K562 (cell line): ENCODE measurements around the gene TOMM70. TPM values are rescaled to one million over a fixed set of nuclear protein-coding genes. Genes with fewer than 3 reads are reported as not detected.

ENCODE experiments used
- ATAC-seq: fragments of 200-7000 bp; cut with Tn5 transposase; 3 replicates; pipeline ENCODE4 v1.9.1; 2020; ENCODE audit warnings: moderate library complexity
- BruUV-seq: library from RNA; stranded (reverse); fragments of 400-500 nt; replicated peaks from 2 replicates; lab custom pipeline; 2021; lab: Mats Ljungman, UMichigan
- CTCF ChIA-PET: fragments of 300-600 bp; formaldehyde crosslinking; extraction: SDS; loops from one replicate; lab custom pipeline; 2021; ENCODE audit warnings: low intra/inter-chr PET ratio; lab: Yijun Ruan, JAX
- POLR2A ChIA-PET: fragments of 300-600, 350-650 bp; sonication (Branson Sonifier 250); formaldehyde crosslinking; extraction: SDS; loops from one replicate; lab custom pipeline; 2021; ENCODE audit warnings: antibody characterized with exemption, inconsistent platforms; lab: Yijun Ruan, JAX
- DNase-seq, 4 experiments: peaks; one replicate each; pipeline versions ENCODE4 v3.0.0 to v3.0.0-alpha.2; 2011 to 2018; ENCODE audit warnings: low spot score in 3 of 4, mixed read lengths in 3 of 4; ENCODE audit errors: extremely low read depth in 1 of 4
- FAIRE-seq: peaks from 2 replicates; lab custom pipeline; 2011; peaks lifted over from hg19 to GRCh38; lab: Jason Lieb, UNC
- H2AFZ ChIP-seq: 2 replicates; pipeline ENCODE4 v1.6.0; 2011; ENCODE audit warnings: low read depth, low read length, control low read depth, inconsistent platforms
- H3K27ac ChIP-seq: fragments of 200-600 bp; 3 replicates; pipeline ENCODE4 v1.8.0; 2011; ENCODE audit warnings: low read depth, mild to moderate bottlenecking, control low read depth, inconsistent platforms, low read length, moderate library complexity, mixed read lengths; ENCODE audit errors: extremely low read depth
- H3K27me3 ChIP-seq, 2 experiments: fragments of 300-600 bp in 1 of 2; 2 replicates in 1 of 2; 3 replicates in 1 of 2; pipeline versions ENCODE4 v1.6.0 to v1.8.0; 2011; ENCODE audit warnings: inconsistent platforms in 2 of 2, low read length in 2 of 2, mild to moderate bottlenecking in 1 of 2, mixed read lengths in 1 of 2, moderate library complexity in 1 of 2; ENCODE audit not compliant: control insufficient read depth in 2 of 2, insufficient read depth in 2 of 2
- H3K36me3 ChIP-seq: fragments of 300-600 bp; 3 replicates; pipeline ENCODE4 v1.8.0; 2011; ENCODE audit warnings: mild to moderate bottlenecking, low read length, inconsistent platforms; ENCODE audit not compliant: control insufficient read depth, insufficient read depth
- H3K4me1 ChIP-seq, 2 experiments: fragments of 200-600 bp in 1 of 2; replicated peaks in 1 of 2; 2 replicates in 1 of 2; 3 replicates in 1 of 2; pipeline versions ENCODE4 v1.5.1 to v1.8.0; 2011; ENCODE audit warnings: inconsistent platforms in 2 of 2, low read length in 2 of 2, mild to moderate bottlenecking in 1 of 2, mixed read lengths in 1 of 2, moderate library complexity in 1 of 2; ENCODE audit not compliant: control insufficient read depth in 2 of 2, insufficient read depth in 2 of 2
- H3K4me2 ChIP-seq: 2 replicates; pipeline ENCODE4 v1.6.1; 2011; ENCODE audit warnings: low read length, control low read depth, inconsistent platforms, mixed read lengths; ENCODE audit not compliant: insufficient read depth
- H3K4me3 ChIP-seq: fragments of 200-600 bp; sonication (generic), shearing (Covaris generic); 2 replicates; pipeline ENCODE4 v1.5.1; 2016; ENCODE audit warnings: control low read depth, inconsistent platforms
- H3K79me2 ChIP-seq: fragments of 200-600 bp; 3 replicates; pipeline ENCODE4 v1.8.0; 2011; ENCODE audit warnings: low read length, inconsistent platforms; ENCODE audit not compliant: control insufficient read depth, insufficient read depth
- H3K9ac ChIP-seq, 2 experiments: 2 replicates each; pipeline versions ENCODE4 v1.6.0 to v1.6.1; 2011; ENCODE audit warnings: low read depth in 2 of 2, low read length in 2 of 2, control low read depth in 1 of 2, inconsistent platforms in 1 of 2, mild to moderate bottlenecking in 1 of 2, mixed read lengths in 1 of 2; ENCODE audit not compliant: insufficient read depth in 1 of 2
- H3K9me1 ChIP-seq: one replicate; pipeline ENCODE4 v1.6.0; 2011; ENCODE audit warnings: inconsistent platforms, mild to moderate bottlenecking, low read length, moderate library complexity; ENCODE audit not compliant: control insufficient read depth, insufficient read depth
- H3K9me3 ChIP-seq: replicated peaks from 2 replicates; pipeline ENCODE4 v1.5.1; 2011; ENCODE audit warnings: low read depth, low read length, inconsistent platforms; ENCODE audit not compliant: control insufficient read depth, insufficient read depth
- H4K20me1 ChIP-seq: replicated peaks from 2 replicates; pipeline ENCODE4 v1.6.1; 2011; ENCODE audit warnings: low read length, inconsistent platforms, mixed read lengths; ENCODE audit not compliant: control insufficient read depth, insufficient read depth
- CHD1 ChIP-seq: fragments of 200-600 bp; sonication (generic); IDR thresholded peaks from one replicate; pipeline ENCODE4 v1.6.1; 2012; ENCODE audit warnings: mild to moderate bottlenecking, moderate library complexity, low read length, inconsistent platforms
- GATAD2A ChIP-seq: fragments of 450-650 bp; IDR thresholded peaks from 2 replicates; pipeline ENCODE4 v1.6.1; 2017
- KHSRP ChIP-seq: fragments of 450-650 bp; IDR thresholded peaks from 2 replicates; pipeline ENCODE4 v1.6.1; 2017
- KLF6 ChIP-seq: fragments of 250-450 bp; sonication (Bioruptor Pico); IDR thresholded peaks from 2 replicates; pipeline ENCODE4 v1.4.0; 2020; ENCODE audit warnings: mild to moderate bottlenecking, moderate library complexity, borderline replicate concordance
- POLR2H ChIP-seq: IDR thresholded peaks from 2 replicates; pipeline ENCODE4 v1.6.1; 2016; ENCODE audit warnings: missing genetic modification characterization, low read depth, mild to moderate bottlenecking, control low read depth, missing compliant biosample characterization, moderate library complexity
- SIN3A ChIP-seq, 2 experiments: fragments of 150-350 bp in 1 of 2; IDR thresholded peaks; 2 replicates each; pipeline ENCODE4 v1.6.1; 2011 to 2016; ENCODE audit warnings: borderline replicate concordance in 2 of 2, low read depth in 2 of 2, low read length in 2 of 2, mild to moderate bottlenecking in 2 of 2, moderate library complexity in 2 of 2; ENCODE audit not compliant: control insufficient read depth in 1 of 2
- SLC30A9 ChIP-seq: fragments of 250-450 bp; sonication (Bioruptor Pico); IDR thresholded peaks from 2 replicates; pipeline ENCODE4 v1.8.0; 2022; ENCODE audit warnings: mild to moderate bottlenecking, moderate library complexity
- TAF9B ChIP-seq: fragments of 450-650 bp; IDR thresholded peaks from 2 replicates; pipeline ENCODE4 v1.6.1; 2018; ENCODE audit warnings: mild to moderate bottlenecking; ENCODE audit not compliant: partially characterized antibody
- XRCC5 ChIP-seq: fragments of 200-400 bp; formaldehyde crosslinking; IDR thresholded peaks from 2 replicates; pipeline ENCODE4 v1.6.1; 2017; ENCODE audit warnings: low read depth, mild to moderate bottlenecking, low read length
- ZNF133 ChIP-seq: fragments of 250-450 bp; sonication (Bioruptor Pico); IDR thresholded peaks from 2 replicates; pipeline ENCODE4 v1.4.0; 2020; ENCODE audit warnings: mild to moderate bottlenecking
- ZNF232 ChIP-seq: sonication (generic); formaldehyde crosslinking; IDR thresholded peaks from 2 replicates; pipeline ENCODE4 v1.8.0; 2022; ENCODE audit warnings: mild to moderate bottlenecking, missing genetic modification reagents
- ZNF316 ChIP-seq: fragments of 450-650 bp; IDR thresholded peaks from 2 replicates; pipeline ENCODE4 v1.6.1; 2016
- ZNF445 ChIP-seq: fragments of 250-450 bp; sonication (Bioruptor Pico); IDR thresholded peaks from 2 replicates; pipeline ENCODE4 v1.4.0; 2020; ENCODE audit warnings: low read depth, mild to moderate bottlenecking, moderate library complexity
- WGBS: fragments of 100-300 bp; shearing (Covaris generic); methylation state at CpG from one replicate; pipeline ENCODE4 v1.1.6; 2016; ENCODE audit warnings: low coverage, mixed read lengths; ENCODE audit not compliant: insufficient coverage; ENCODE audit errors: missing lambda C conversion rate; 5-methylcytosine and 5-hydroxymethylcytosine counted together
- in situ Hi-C: fragments of 300-500 bp; cut with MboI; formaldehyde crosslinking; loops from 4 replicates; pipeline ENCODE4 v1.15.0; 2018; ENCODE audit warnings: inconsistent platforms, mixed read lengths
- intact Hi-C: fragments of 100-400 bp; cut with micrococcal nuclease; formaldehyde crosslinking; loops from 2 replicates; pipeline ENCODE4 v1.14.2; 2022
- polyA plus RNA-seq, 8 experiments: library from polyadenylated mRNA; depleted of rRNA in 4 of 8; stranded (reverse) in 5 of 8; unstranded in 3 of 8; fragments of >200 nt; fragmentation: Nextera tagmentation in 2 of 8; fragmentation: Illumina TruSeq in 1 of 8; extraction: Ambion mirVana in 2 of 8; extraction: Trizol in 1 of 8; gene quantifications; 2 replicates each; pipeline versions ENCODE4 v1.2.1 to v1.2.3, GENCODE V29; 2011 to 2014; ENCODE audit warnings: inconsistent platforms in 1 of 8, missing spikeins in 1 of 8
- total RNA-seq, 7 experiments: library from RNA; depleted of rRNA in 6 of 7; stranded (reverse); fragments of >200 nt in 6 of 7; fragmentation: Illumina TruSeq in 2 of 7; extraction: Trizol in 2 of 7; gene quantifications; 2 replicates each; pipeline versions ENCODE4 v1.2.1 to v1.2.3, GENCODE V29; 2011 to 2021; ENCODE audit warnings: low replicate concordance in 1 of 7
- TF ChIP-seq, protein P1 (sequence below): fragments of 250-450 bp; sonication (Bioruptor Pico); IDR thresholded peaks from 2 replicates; pipeline ENCODE4 v1.8.0; 2021; ENCODE audit warnings: mild to moderate bottlenecking, moderate library complexity
- TF ChIP-seq, protein P2 (sequence below): fragments of 450-650 bp; IDR thresholded peaks from 2 replicates; pipeline ENCODE4 v1.6.1; 2016; ENCODE audit warnings: antibody characterized with exemption
- TF ChIP-seq, protein P3 (sequence below), 2 experiments: fragments of 450-650 bp in 1 of 2; sonication (generic) in 1 of 2; formaldehyde crosslinking; conservative IDR thresholded peaks; 2 replicates each; pipeline versions ENCODE4 v1.4.0 to v1.8.1; 2020 to 2022; ENCODE audit warnings: mild to moderate bottlenecking in 1 of 2, missing genetic modification reagents in 1 of 2

TOMM70 gene
- total and polyA plus RNA-seq, 9 of the 15 experiments (the other 6 are each of a cell fraction or from before 2014, with no cell fraction given): 17.5 to 75.6 (median 54.9) TPM

DNA sequence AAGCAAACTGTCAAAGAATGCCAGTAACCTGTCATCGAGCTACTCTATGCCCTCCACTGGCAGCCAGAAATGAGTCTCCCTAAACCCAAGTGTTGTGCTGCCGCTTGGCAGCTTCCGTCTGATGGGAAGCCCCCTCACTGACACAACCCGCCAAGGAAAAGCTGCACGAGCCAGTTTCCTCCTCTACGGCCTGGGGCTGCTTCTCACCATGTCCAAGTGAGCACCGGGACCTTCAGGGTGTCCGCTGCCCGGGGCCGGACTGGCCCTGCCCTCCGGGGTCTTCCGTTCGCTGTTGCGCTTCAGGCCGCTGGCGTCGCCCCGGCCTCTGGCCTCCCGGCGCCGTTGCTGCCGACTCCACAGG, 490 bp downstream of the TOMM70 start:
- Histone ChIP-seq H3K27me3 (no peaks in the 10 kb centered on the region), H3K4me3 (peak overlapping the region; percentile 97), H3K27ac (peak overlapping the region; percentile 98), H3K4me2 (peak overlapping the region; percentile 95), H3K36me3 (peaks cover 25% of the 10 kb centered on the region; the same call in 2 of the 3 replicates), H2AFZ (peak overlapping the region; percentile 96), H3K9me3 (no peaks in the 10 kb centered on the region), H3K79me2 (peaks cover 94% of the 10 kb centered on the region), H4K20me1 (peaks cover 2% of the 10 kb centered on the region; the same call in 1 of the 2 replicates), H3K9me1 (no peaks in the 10 kb centered on the region), H3K9ac (peak overlapping the region; percentile 96 to 98), H3K4me1 (peaks cover 0 to 3% of the 10 kb centered on the region in 2 experiments; a peak in 3 of 5 replicates)
- intact Hi-C loops (loop anchor here (5.0 to 10.0 kb wide), 4 partner anchors 52 to 1284 kb away; partner anchors contain the start of genes RPL24, TBC1D23 and TFG), in situ Hi-C loops (no loop called here)
- 2% methylated on average over 14 of the region's 22 CpGs for WGBS
- BruUV-seq: no TSS peak
- CTCF ChIA-PET: no interaction called here
- DNase-seq (peak in 1 of 4 experiments; percentile 8), ATAC-seq (peak; percentile 21), FAIRE-seq (no peak)
- POLR2A ChIA-PET: interaction anchor here (2.3 kb wide), 2 partner anchors 9 to 15 kb away, joined by 9 to 18 read pairs; no protein-coding TSS in a partner anchor
- TF ChIP-seq POLR2H (tag) (no peak), TAF9B (no peak), KLF6 (CRISPR knock-in tag) (no peak), CHD1 (no peak), ZNF445 (CRISPR knock-in tag) (no peak), ZNF232 (no peak), ZNF316 (peak; percentile 27; the same call in 1 of the 2 replicates), KHSRP (no peak), GATAD2A (no peak), ZNF133 (no peak), SIN3A (IDR thresholded peaks at IDR 0.05; ENCODE audit: borderline replicate concordance in 2 of 2, control insufficient read depth in 1 of 2, low read depth in 2 of 2, low read length in 2 of 2) (peak in 1 of 2 experiments; percentile 26; a peak in 1 of 4 replicates), SLC30A9 (CRISPR knock-in tag) (no peak), XRCC5 (no peak)
- TF ChIP-seq, protein P1, sequence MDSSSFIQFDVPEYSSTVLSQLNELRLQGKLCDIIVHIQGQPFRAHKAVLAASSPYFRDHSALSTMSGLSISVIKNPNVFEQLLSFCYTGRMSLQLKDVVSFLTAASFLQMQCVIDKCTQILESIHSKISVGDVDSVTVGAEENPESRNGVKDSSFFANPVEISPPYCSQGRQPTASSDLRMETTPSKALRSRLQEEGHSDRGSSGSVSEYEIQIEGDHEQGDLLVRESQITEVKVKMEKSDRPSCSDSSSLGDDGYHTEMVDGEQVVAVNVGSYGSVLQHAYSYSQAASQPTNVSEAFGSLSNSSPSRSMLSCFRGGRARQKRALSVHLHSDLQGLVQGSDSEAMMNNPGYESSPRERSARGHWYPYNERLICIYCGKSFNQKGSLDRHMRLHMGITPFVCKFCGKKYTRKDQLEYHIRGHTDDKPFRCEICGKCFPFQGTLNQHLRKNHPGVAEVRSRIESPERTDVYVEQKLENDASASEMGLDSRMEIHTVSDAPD (CRISPR knock-in tag): no peak
- TF ChIP-seq, protein P2, sequence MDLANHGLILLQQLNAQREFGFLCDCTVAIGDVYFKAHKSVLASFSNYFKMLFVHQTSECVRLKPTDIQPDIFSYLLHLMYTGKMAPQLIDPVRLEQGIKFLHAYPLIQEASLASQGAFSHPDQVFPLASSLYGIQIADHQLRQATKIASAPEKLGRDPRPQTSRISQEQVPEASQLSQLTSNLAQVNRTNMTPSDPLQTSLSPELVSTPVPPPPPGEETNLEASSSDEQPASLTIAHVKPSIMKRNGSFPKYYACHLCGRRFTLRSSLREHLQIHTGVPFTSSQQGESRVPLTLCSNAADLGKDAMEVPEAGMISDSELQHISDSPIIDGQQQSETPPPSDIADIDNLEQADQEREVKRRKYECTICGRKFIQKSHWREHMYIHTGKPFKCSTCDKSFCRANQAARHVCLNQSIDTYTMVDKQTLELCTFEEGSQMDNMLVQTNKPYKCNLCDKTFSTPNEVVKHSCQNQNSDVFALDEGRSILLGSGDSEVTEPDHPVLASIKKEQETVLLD: no peak
- TF ChIP-seq, protein P3, sequence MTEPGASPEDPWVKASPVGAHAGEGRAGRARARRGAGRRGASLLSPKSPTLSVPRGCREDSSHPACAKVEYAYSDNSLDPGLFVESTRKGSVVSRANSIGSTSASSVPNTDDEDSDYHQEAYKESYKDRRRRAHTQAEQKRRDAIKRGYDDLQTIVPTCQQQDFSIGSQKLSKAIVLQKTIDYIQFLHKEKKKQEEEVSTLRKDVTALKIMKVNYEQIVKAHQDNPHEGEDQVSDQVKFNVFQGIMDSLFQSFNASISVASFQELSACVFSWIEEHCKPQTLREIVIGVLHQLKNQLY (CRISPR knock-in tag; conservative IDR thresholded peaks at IDR 0.05): no peak
